Measurements from ENCODE around the gene SGIP1. TPM values are rescaled to one million over a fixed set of nuclear protein-coding genes. Genes with fewer than 3 reads are reported as not detected.

The SGIP1 gene
- polyA plus RNA-seq, 1 of the 3 experiments (the other 2 are of a cell fraction) = 15.5 TPM

DNA sequence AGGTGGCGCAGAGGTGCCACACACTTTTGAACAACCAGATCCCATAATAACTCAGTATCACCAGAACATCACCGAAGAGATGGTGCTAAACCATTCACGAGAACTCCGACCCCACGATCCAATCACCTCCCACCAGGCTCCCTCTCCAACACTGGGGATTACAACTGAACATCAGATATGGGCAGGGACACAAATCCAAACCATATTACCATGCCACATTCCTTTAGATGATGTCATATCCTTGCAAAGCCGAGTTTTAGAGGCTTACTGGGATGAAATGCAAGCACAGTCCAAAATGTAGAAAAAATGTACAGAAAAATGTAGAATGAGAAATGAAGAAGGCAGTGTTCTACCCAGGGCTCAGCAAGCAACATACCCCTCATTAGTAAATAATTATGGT lies 64.7 kb downstream of the SGIP1 start:
- H4K20me1 ChIP-seq (ENCODE audit: insufficient read depth) = no peaks in the 10 kb centered on the region
- no peak overlapping the region for H3K4me3 ChIP-seq (ENCODE audit: low read depth in 2 of 2, low read length in 1 of 2)
- TF ChIP-seq TEAD4 (IDR thresholded peaks at IDR 0.05; ENCODE audit: borderline replicate concordance, insufficient read depth) (0 out of 2 replicates have a peak, but pooled peaks have one; percentile 31), JUND (IDR thresholded peaks at IDR 0.05) (peak; percentile 62; the same call in 1 of the 2 replicates), EP300 (IDR thresholded peaks at IDR 0.05; ENCODE audit: borderline replicate concordance in 1 of 2, low read depth in 1 of 2, low read length in 1 of 2) (peak in 1 of 2 experiments; percentile 35; a peak in 1 of 4 replicates), TCF12 (IDR thresholded peaks at IDR 0.05) (peak; percentile 84), PBX3 (IDR thresholded peaks at IDR 0.05) (peak; percentile 23; the same call in 1 of the 2 replicates), FOSL2 (IDR thresholded peaks at IDR 0.05; ENCODE audit: borderline replicate concordance, low read depth) (peak; percentile 60; the same call in 1 of the 2 replicates), CHD2 (IDR thresholded peaks at IDR 0.05; ENCODE audit: low read length, partially characterized antibody) (no peak), RFX5 (IDR thresholded peaks at IDR 0.05; ENCODE audit: low read length) (no peak), SIN3A (IDR thresholded peaks at IDR 0.05; ENCODE audit: borderline replicate concordance, low read depth, low read length) (no peak)
- TF ChIP-seq, protein P1, sequence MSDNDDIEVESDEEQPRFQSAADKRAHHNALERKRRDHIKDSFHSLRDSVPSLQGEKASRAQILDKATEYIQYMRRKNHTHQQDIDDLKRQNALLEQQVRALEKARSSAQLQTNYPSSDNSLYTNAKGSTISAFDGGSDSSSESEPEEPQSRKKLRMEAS (IDR thresholded peaks at IDR 0.05; ENCODE audit: low read depth) = peak; percentile 62; the same call in 1 of the 2 replicates
- 63% methylated on average over 6 of the region's 6 CpGs for WGBS (ENCODE audit: low lambda C conversion rate)
- no peaks in the 10 kb centered on the region for H3K9me3 ChIP-seq
- CTCF ChIA-PET = no interaction called here
- no peaks in the 10 kb centered on the region for H3K9me2 ChIP-seq
- no peak for DNase-seq
- POLR2A ChIA-PET = no interaction called here
- H3K4me1 ChIP-seq (ENCODE audit: control insufficient read depth in 1 of 2, insufficient read depth in 2 of 2, low read depth in 1 of 2, low read length in 1 of 2) = peaks cover 3 to 21% of the 10 kb centered on the region in 2 experiments; a peak in 3 of 4 replicates
- H3K36me3 ChIP-seq (replicated peaks in 1 of 2; ENCODE audit: control insufficient read depth in 1 of 2, insufficient read depth in 2 of 2, low read length in 1 of 2) = peaks cover 7 to 25% of the 10 kb centered on the region in 2 experiments
- peak overlapping the region; percentile 48; the same call in 1 of the 2 replicates for H3K9ac ChIP-seq
- peaks cover 8% of the 10 kb centered on the region; the same call in 1 of the 2 replicates for H3K79me2 ChIP-seq (ENCODE audit: insufficient read depth)
- no peak overlapping the region for H2AFZ ChIP-seq (ENCODE audit: low read depth)
- H3F3A ChIP-seq (replicated peaks; ENCODE audit: insufficient read depth) = peaks cover 6% of the 10 kb centered on the region
- H3K27me3 ChIP-seq (ENCODE audit: insufficient read depth) = no peaks in the 10 kb centered on the region
- peak overlapping the region; percentile 14; the same call in 1 of the 2 replicates for H3K4me2 ChIP-seq
- peak overlapping the region; percentile 62 to 82; a peak in 3 of 4 replicates for H3K27ac ChIP-seq (ENCODE audit: low read depth in 2 of 2, low read length in 1 of 2)

DNA sequence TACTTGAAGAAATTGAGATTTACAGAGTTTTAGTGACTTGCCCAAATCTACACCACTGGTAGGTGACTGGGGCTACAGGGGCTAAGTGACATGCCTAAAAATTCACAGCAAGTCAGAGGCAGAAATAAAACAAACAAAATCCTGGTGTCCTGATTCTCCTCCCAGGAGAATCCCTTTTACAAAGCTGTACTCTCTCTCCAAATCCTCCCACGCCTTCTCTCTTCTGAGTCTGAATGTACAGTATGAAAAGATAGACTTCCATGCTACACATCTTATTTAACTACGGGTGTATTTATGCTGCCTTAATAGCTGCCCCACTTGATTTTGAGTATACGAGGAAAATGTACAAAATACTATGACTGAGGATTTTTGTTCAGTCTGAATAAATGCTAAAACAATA lies 65.4 kb downstream of the SGIP1 start:
- Histone ChIP-seq H4K20me1 (ENCODE audit: insufficient read depth) (no peaks in the 10 kb centered on the region), H3K79me2 (ENCODE audit: insufficient read depth) (peaks cover 8% of the 10 kb centered on the region; the same call in 1 of the 2 replicates), H3K4me1 (ENCODE audit: control insufficient read depth in 1 of 2, insufficient read depth in 2 of 2, low read depth in 1 of 2, low read length in 1 of 2) (peaks cover 3 to 21% of the 10 kb centered on the region in 2 experiments; a peak in 3 of 4 replicates), H3K9me3 (no peaks in the 10 kb centered on the region), H3K36me3 (replicated peaks in 1 of 2; ENCODE audit: control insufficient read depth in 1 of 2, insufficient read depth in 2 of 2, low read length in 1 of 2) (peaks cover 7 to 19% of the 10 kb centered on the region in 2 experiments), H3K4me2 (peak overlapping the region; percentile 14; the same call in 1 of the 2 replicates), H2AFZ (ENCODE audit: low read depth) (peak overlapping the region; percentile 38; the same call in 1 of the 2 replicates), H3K9ac (peak overlapping the region; percentile 48; the same call in 1 of the 2 replicates), H3K27ac (ENCODE audit: low read depth in 2 of 2, low read length in 1 of 2) (peak overlapping the region; percentile 62 to 82; a peak in 3 of 4 replicates), H3K27me3 (ENCODE audit: insufficient read depth) (no peaks in the 10 kb centered on the region), H3K9me2 (no peaks in the 10 kb centered on the region), H3K4me3 (ENCODE audit: low read depth in 2 of 2, low read length in 1 of 2) (no peak overlapping the region), H3F3A (replicated peaks; ENCODE audit: insufficient read depth) (peaks cover 6% of the 10 kb centered on the region)
- ChIA-PET POLR2A (no interaction called here), CTCF (interaction anchor here (1.3 kb wide), 1 partner anchor 9 kb away, joined by 5 read pairs; no protein-coding TSS in a partner anchor)
- TF ChIP-seq MXI1 (IDR thresholded peaks at IDR 0.05; ENCODE audit: low read depth, low read length) = no peak
- no peak for TF ChIP-seq RCOR1 (IDR thresholded peaks at IDR 0.05; ENCODE audit: low read length)
- TF ChIP-seq, protein P2, sequence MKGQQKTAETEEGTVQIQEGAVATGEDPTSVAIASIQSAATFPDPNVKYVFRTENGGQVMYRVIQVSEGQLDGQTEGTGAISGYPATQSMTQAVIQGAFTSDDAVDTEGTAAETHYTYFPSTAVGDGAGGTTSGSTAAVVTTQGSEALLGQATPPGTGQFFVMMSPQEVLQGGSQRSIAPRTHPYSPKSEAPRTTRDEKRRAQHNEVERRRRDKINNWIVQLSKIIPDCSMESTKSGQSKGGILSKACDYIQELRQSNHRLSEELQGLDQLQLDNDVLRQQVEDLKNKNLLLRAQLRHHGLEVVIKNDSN (IDR thresholded peaks at IDR 0.05; ENCODE audit: borderline replicate concordance, low read depth) = no peak
- no peak for TF ChIP-seq RFX5 (IDR thresholded peaks at IDR 0.05; ENCODE audit: low read length)
- no peak for TF ChIP-seq PBX3 (IDR thresholded peaks at IDR 0.05)
- TF ChIP-seq NFIC (IDR thresholded peaks at IDR 0.05; ENCODE audit: borderline replicate concordance) = no peak
- TF ChIP-seq SIN3A (IDR thresholded peaks at IDR 0.05; ENCODE audit: borderline replicate concordance, low read depth, low read length) = no peak
- TF ChIP-seq, protein P3, sequence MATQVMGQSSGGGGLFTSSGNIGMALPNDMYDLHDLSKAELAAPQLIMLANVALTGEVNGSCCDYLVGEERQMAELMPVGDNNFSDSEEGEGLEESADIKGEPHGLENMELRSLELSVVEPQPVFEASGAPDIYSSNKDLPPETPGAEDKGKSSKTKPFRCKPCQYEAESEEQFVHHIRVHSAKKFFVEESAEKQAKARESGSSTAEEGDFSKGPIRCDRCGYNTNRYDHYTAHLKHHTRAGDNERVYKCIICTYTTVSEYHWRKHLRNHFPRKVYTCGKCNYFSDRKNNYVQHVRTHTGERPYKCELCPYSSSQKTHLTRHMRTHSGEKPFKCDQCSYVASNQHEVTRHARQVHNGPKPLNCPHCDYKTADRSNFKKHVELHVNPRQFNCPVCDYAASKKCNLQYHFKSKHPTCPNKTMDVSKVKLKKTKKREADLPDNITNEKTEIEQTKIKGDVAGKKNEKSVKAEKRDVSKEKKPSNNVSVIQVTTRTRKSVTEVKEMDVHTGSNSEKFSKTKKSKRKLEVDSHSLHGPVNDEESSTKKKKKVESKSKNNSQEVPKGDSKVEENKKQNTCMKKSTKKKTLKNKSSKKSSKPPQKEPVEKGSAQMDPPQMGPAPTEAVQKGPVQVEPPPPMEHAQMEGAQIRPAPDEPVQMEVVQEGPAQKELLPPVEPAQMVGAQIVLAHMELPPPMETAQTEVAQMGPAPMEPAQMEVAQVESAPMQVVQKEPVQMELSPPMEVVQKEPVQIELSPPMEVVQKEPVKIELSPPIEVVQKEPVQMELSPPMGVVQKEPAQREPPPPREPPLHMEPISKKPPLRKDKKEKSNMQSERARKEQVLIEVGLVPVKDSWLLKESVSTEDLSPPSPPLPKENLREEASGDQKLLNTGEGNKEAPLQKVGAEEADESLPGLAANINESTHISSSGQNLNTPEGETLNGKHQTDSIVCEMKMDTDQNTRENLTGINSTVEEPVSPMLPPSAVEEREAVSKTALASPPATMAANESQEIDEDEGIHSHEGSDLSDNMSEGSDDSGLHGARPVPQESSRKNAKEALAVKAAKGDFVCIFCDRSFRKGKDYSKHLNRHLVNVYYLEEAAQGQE (IDR thresholded peaks at IDR 0.05; ENCODE audit: low read depth, low read length) = no peak
- DNase-seq = no peak
- WGBS (ENCODE audit: low lambda C conversion rate) = 95% methylated on average over 3 of the region's 3 CpGs

Data from SK-N-SH (cell line).